ENCODE results near the gene NAP1L1.

- TF ChIP-seq CTCF (IDR thresholded peaks at IDR 0.05): peak; percentile 72 to 79 (median 79)
- no peak for TF ChIP-seq POLR2A (IDR thresholded peaks at IDR 0.05; ENCODE audit: low read depth)
Observed at GRCh38 chr12:76037130-76038103, 47.1 kb downstream of the NAP1L1 start.

Data from esophagus muscularis mucosa (tissue), 3 donors.